HepG2 (cell line): ENCODE data around the gene SNX21. TPM values are rescaled to one million over a fixed set of nuclear protein-coding genes. Genes with fewer than 3 reads are reported as not detected.

ENCODE experiments used
- ATAC-seq: fragments of 200-7000 bp; cut with Tn5 transposase; 3 replicates; pipeline ENCODE4 v1.9.1; 2020; ENCODE audit warnings: mild to moderate bottlenecking, moderate library complexity
- BruUV-seq: library from RNA; stranded (reverse); fragments of 400-500 nt; replicated peaks from 2 replicates; lab custom pipeline; 2021; lab: Mats Ljungman, UMichigan
- CTCF ChIA-PET: fragments of 300-600 bp; formaldehyde crosslinking; extraction: SDS; loops from one replicate; lab custom pipeline; 2021; ENCODE audit warnings: low total read pairs, inconsistent platforms, low intra/inter-chr PET ratio; lab: Yijun Ruan, JAX
- POLR2A ChIA-PET: fragments of 350-600 bp; sonication (Branson Sonifier 250); formaldehyde crosslinking; loops from one replicate; lab custom pipeline; 2020; ENCODE audit warnings: antibody characterized with exemption, inconsistent platforms; lab: Yijun Ruan, JAX
- DNase-seq: peaks from one replicate; pipeline ENCODE4 v3.0.0-alpha.2; 2015; ENCODE audit warnings: low spot score
- FAIRE-seq: peaks from 3 replicates; lab custom pipeline; 2011; peaks lifted over from hg19 to GRCh38; lab: Jason Lieb, UNC
- H2AFZ ChIP-seq: one replicate; pipeline ENCODE4 v1.6.1; 2011; ENCODE audit warnings: low read length, inconsistent platforms
- H3K27ac ChIP-seq: fragments of 300-600 bp; 3 replicates; pipeline ENCODE4 v1.8.0; 2011; ENCODE audit warnings: mixed run types, mild to moderate bottlenecking, mixed read lengths, low read length, inconsistent platforms; ENCODE audit not compliant: insufficient read depth; ENCODE audit errors: extremely low read length
- H3K27me3 ChIP-seq, 2 experiments: fragments of 200-600 bp in 1 of 2; 2 replicates in 1 of 2; 3 replicates in 1 of 2; pipeline versions ENCODE4 v1.6.0 to v1.8.0; 2011; ENCODE audit warnings: low read length in 2 of 2, mild to moderate bottlenecking in 2 of 2, moderate library complexity in 2 of 2, inconsistent platforms in 1 of 2; ENCODE audit not compliant: insufficient read depth in 2 of 2, control insufficient read depth in 1 of 2
- H3K36me3 ChIP-seq, 2 experiments: fragments of 200-600 bp in 1 of 2; replicated peaks in 1 of 2; 2 replicates in 1 of 2; 3 replicates in 1 of 2; pipeline versions ENCODE4 v1.5.1 to v1.8.0; 2011; ENCODE audit warnings: low read length in 2 of 2, inconsistent platforms in 1 of 2; ENCODE audit not compliant: insufficient read depth in 2 of 2, control insufficient read depth in 1 of 2
- H3K4me1 ChIP-seq: 2 replicates; pipeline ENCODE4 v1.5.1; 2012; ENCODE audit warnings: low read length, inconsistent platforms; ENCODE audit not compliant: insufficient read depth
- H3K4me2 ChIP-seq: 2 replicates; pipeline ENCODE4 v1.6.0; 2011; ENCODE audit warnings: low read depth, low read length, inconsistent platforms
- H3K4me3 ChIP-seq, 3 experiments: fragments of 200-600 bp in 1 of 3; sonication (generic), shearing (Covaris generic) in 1 of 3; replicated peaks in 1 of 3; 2 replicates each; pipeline ENCODE4 v1.5.1; 2011 to 2016; ENCODE audit warnings: low read length in 3 of 3, inconsistent platforms in 2 of 3, low read depth in 2 of 3, mild to moderate bottlenecking in 2 of 3, control low read depth in 1 of 3, mixed read lengths in 1 of 3; ENCODE audit not compliant: insufficient read depth in 1 of 3
- H3K79me2 ChIP-seq: one replicate; pipeline ENCODE4 v1.6.1; 2011; ENCODE audit warnings: low read length, inconsistent platforms; ENCODE audit not compliant: insufficient read depth
- H3K9ac ChIP-seq: 2 replicates; pipeline ENCODE4 v1.6.0; 2011; ENCODE audit warnings: mild to moderate bottlenecking, low read depth, low read length, inconsistent platforms; ENCODE audit not compliant: insufficient read depth
- H3K9me3 ChIP-seq: 2 replicates; pipeline ENCODE4 v1.5.1; 2012; ENCODE audit warnings: mild to moderate bottlenecking, low read length
- H4K20me1 ChIP-seq: 2 replicates; pipeline ENCODE4 v1.6.0; 2011; ENCODE audit warnings: inconsistent platforms, mild to moderate bottlenecking, low read length, moderate library complexity; ENCODE audit not compliant: insufficient read depth
- ATF3 ChIP-seq: sonication (generic); formaldehyde crosslinking; IDR thresholded peaks from 2 replicates; pipeline ENCODE4 v1.4.0; 2020; ENCODE audit warnings: missing genetic modification reagents
- CBX5 ChIP-seq: sonication (generic); formaldehyde crosslinking; IDR thresholded peaks from 2 replicates; pipeline ENCODE4 v1.4.0; 2020; ENCODE audit warnings: missing genetic modification reagents, borderline replicate concordance
- E2F2 ChIP-seq: sonication (generic); formaldehyde crosslinking; IDR thresholded peaks from 2 replicates; pipeline ENCODE4 v1.4.0; 2020; ENCODE audit warnings: missing genetic modification reagents, borderline replicate concordance
- EEA1 ChIP-seq: sonication (generic); formaldehyde crosslinking; IDR thresholded peaks from 2 replicates; pipeline ENCODE4 v1.5.1; 2020; ENCODE audit warnings: mild to moderate bottlenecking, missing genetic modification reagents, borderline replicate concordance
- KAT2B ChIP-seq: fragments of 150-350 bp; IDR thresholded peaks from 2 replicates; pipeline ENCODE4 v1.6.1; 2014; ENCODE audit warnings: low read depth, low read length, borderline replicate concordance
- MLLT10 ChIP-seq: sonication (generic); formaldehyde crosslinking; IDR thresholded peaks from 2 replicates; pipeline ENCODE4 v1.4.0; 2020; ENCODE audit warnings: missing genetic modification reagents
- NBN ChIP-seq: fragments of 450-650 bp; conservative IDR thresholded peaks from 2 replicates; pipeline ENCODE4 v1.6.1; 2017
- POLR2A ChIP-seq, 2 experiments: IDR thresholded peaks; 2 replicates each; pipeline ENCODE4 v1.6.1; 2011; ENCODE audit warnings: low read depth in 2 of 2, low read length in 2 of 2, mild to moderate bottlenecking in 1 of 2, moderate library complexity in 1 of 2; ENCODE audit not compliant: insufficient read depth in 1 of 2
- SIX1 ChIP-seq: sonication (generic); formaldehyde crosslinking; IDR thresholded peaks from 2 replicates; pipeline ENCODE4 v1.4.0; 2020; ENCODE audit warnings: missing genetic modification reagents, borderline replicate concordance
- SIX4 ChIP-seq: sonication (generic); formaldehyde crosslinking; IDR thresholded peaks from 2 replicates; pipeline ENCODE4 v1.4.0; 2020; ENCODE audit warnings: missing genetic modification reagents
- SOX6 ChIP-seq, 2 experiments: fragments of 450-650 bp in 1 of 2; sonication (generic) in 1 of 2; formaldehyde crosslinking in 1 of 2; IDR thresholded peaks; 2 replicates each; pipeline versions ENCODE4 v1.4.0 to v1.6.1; 2017 to 2020; ENCODE audit warnings: antibody characterized with exemption in 1 of 2, mild to moderate bottlenecking in 1 of 2, missing genetic modification reagents in 1 of 2
- XRCC5 ChIP-seq: fragments of 200-400 bp; formaldehyde crosslinking; optimal IDR thresholded peaks from 2 replicates; pipeline ENCODE3; 2017; ENCODE audit warnings: mild to moderate bottlenecking, low read length
- ZBTB38 ChIP-seq: sonication (generic); formaldehyde crosslinking; IDR thresholded peaks from 2 replicates; pipeline ENCODE4 v1.5.1; 2020; ENCODE audit warnings: mild to moderate bottlenecking, missing genetic modification reagents
- ZNF510 ChIP-seq: sonication (generic); formaldehyde crosslinking; IDR thresholded peaks from 2 replicates; pipeline ENCODE4 v1.4.0; 2020; ENCODE audit warnings: low read depth, mild to moderate bottlenecking, missing genetic modification reagents
- ZNF512 ChIP-seq: sonication (generic); formaldehyde crosslinking; IDR thresholded peaks from 2 replicates; pipeline ENCODE4 v1.4.0; 2020; ENCODE audit warnings: mild to moderate bottlenecking, missing genetic modification reagents
- ZNF530 ChIP-seq: sonication (generic); formaldehyde crosslinking; IDR thresholded peaks from 2 replicates; pipeline ENCODE4 v1.5.0; 2020; ENCODE audit warnings: low read depth, mild to moderate bottlenecking, missing genetic modification reagents
- ZNF547 ChIP-seq: sonication (generic); formaldehyde crosslinking; IDR thresholded peaks from 2 replicates; pipeline ENCODE4 v1.5.1; 2020; ENCODE audit warnings: mild to moderate bottlenecking, missing genetic modification reagents
- ZNF639 ChIP-seq: conservative IDR thresholded peaks from 2 replicates; pipeline ENCODE4 v1.6.1; 2018; ENCODE audit warnings: missing genetic modification reagents
- ZSCAN25 ChIP-seq: sonication (generic); formaldehyde crosslinking; IDR thresholded peaks from 2 replicates; pipeline ENCODE4 v1.8.0; 2022; ENCODE audit warnings: mild to moderate bottlenecking, missing genetic modification reagents
- WGBS: methylation state at CpG from one replicate; pipeline ENCODE4 v1.1.6; 2017; ENCODE audit warnings: low lambda C conversion rate; 5-methylcytosine and 5-hydroxymethylcytosine counted together
- in situ Hi-C: cut with HindIII; loops from 2 replicates; pipeline ENCODE4 v1.10.0; 2017; ENCODE audit warnings: low pct_unique_long_range_greater_than_20kb; ENCODE audit not compliant: extremely low pct_ligation_motif_present
- intact Hi-C: fragments of 100-400 bp; cut with micrococcal nuclease; formaldehyde crosslinking; loops from one replicate; pipeline ENCODE4 v1.10.0; 2022; ENCODE audit not compliant: unreplicated experiment
- polyA plus RNA-seq, 8 experiments: library from polyadenylated mRNA; depleted of rRNA in 3 of 8; stranded (reverse) in 7 of 8; unstranded in 1 of 8; fragments of >200 nt; fragmentation: Illumina TruSeq in 4 of 8; extraction: Trizol in 4 of 8; gene quantifications; 2 replicates each; pipeline versions ENCODE4 v1.2.1 to v1.2.3, GENCODE V29; 2011 to 2016; ENCODE audit warnings: low read depth in 4 of 8, missing spikeins in 1 of 8, mixed read lengths in 1 of 8; ENCODE audit not compliant: insufficient read depth in 1 of 8
- total RNA-seq, 5 experiments: library from RNA; depleted of rRNA; stranded (reverse); fragments of >200 nt; fragmentation: Illumina TruSeq; extraction: Trizol; gene quantifications; 2 replicates each; pipeline ENCODE4 v1.2.3, GENCODE V29; 2016; ENCODE audit warnings: low read depth in 1 of 5
- TF ChIP-seq, protein P1 (sequence below): IDR thresholded peaks from 2 replicates; pipeline ENCODE4 v1.6.1; 2012; ENCODE audit warnings: inconsistent platforms

Gene SNX21
- total and polyA plus RNA-seq, 2 of the 13 experiments (the other 11 are each of a cell fraction or from before 2014, with no cell fraction given), result 7.7 to 12.8 TPM

DNA sequence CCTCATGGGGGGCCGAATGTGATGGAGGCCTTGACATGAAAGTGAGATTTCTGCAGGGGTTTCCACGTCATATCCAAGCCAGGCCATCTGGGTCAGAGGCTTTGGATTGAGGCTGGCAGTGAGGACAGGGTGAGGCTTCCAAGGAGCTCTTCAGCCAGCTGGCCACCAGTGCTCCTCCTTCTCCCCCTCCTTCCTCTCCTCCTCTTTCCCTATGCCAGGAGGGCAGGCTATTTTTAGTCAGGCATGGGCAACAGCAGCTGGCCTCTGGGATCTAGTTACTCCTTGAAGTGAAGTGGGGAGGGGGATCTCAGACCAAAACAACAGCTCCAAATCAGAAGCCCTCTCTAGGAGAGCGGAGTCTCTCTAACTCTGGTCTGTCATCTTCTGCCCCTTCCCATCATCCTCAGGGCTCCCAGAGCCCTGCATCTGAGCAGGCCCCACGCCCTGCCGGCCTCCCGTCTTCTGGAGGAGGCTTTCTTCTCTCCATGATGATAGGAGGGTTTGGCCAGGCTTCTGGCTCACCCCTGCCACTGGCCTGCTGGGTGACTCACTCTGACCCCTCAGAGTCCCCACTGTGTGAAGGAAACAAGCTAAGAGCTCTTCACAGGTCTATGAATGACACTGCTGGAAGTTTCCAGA lies 7.1 kb upstream of the SNX21 start:
- H2AFZ ChIP-seq, result peak overlapping the region; percentile 13
- H3K4me3 ChIP-seq, result peak overlapping the region in 1 of 3 experiments; percentile 45; a peak in 2 of 6 replicates
- H3K27me3 ChIP-seq, result no peaks in the 10 kb centered on the region
- DNase-seq, result no peak
- ChIA-PET CTCF (interaction anchor here (0.6 kb wide), 1 partner anchor 60 kb away, joined by 3 read pairs; no protein-coding TSS in a partner anchor), POLR2A (interaction anchor here (0.6 to 1.7 kb wide), 9 partner anchors 9 to 411 kb away, joined by 3 to 6 read pairs (median 4); partner anchors contain the start of genes ACOT8, DNTTIP1, PIGT and WFDC3)
- no peak overlapping the region for H3K27ac ChIP-seq
- FAIRE-seq, result no peak
- 13% methylated on average over 6 of the region's 6 CpGs for WGBS
- peak overlapping the region; percentile 17; the same call in 1 of the 2 replicates for H3K9ac ChIP-seq
- H3K79me2 ChIP-seq, result no peaks in the 10 kb centered on the region
- no peaks in the 10 kb centered on the region for H3K9me3 ChIP-seq
- peak overlapping the region; percentile 77 for H3K4me2 ChIP-seq
- intact Hi-C loops (no loop called here), in situ Hi-C loops (loop anchor here (5.0 kb wide), 1 partner anchor 121 kb away; no protein-coding TSS in a partner anchor)
- H3K36me3 ChIP-seq, result no peaks in the 10 kb centered on the region
- ATAC-seq, result peak; percentile 32
- H4K20me1 ChIP-seq, result no peaks in the 10 kb centered on the region
- no TSS peak for BruUV-seq
- H3K4me1 ChIP-seq, result peaks cover 75% of the 10 kb centered on the region
- TF ChIP-seq ZSCAN25 (CRISPR knock-in tag) (no peak), ZNF639 (0 out of 2 replicates have a peak, but pooled peaks have one; percentile 18), ZNF512 (no peak), SIX4 (CRISPR knock-in tag) (0 out of 2 replicates have a peak, but pooled peaks have one; percentile 14), ZBTB38 (CRISPR knock-in tag) (0 out of 2 replicates have a peak, but pooled peaks have one; percentile 45), POLR2A (IDR thresholded peaks at IDR 0.05; ENCODE audit: insufficient read depth in 1 of 2, low read depth in 2 of 2, low read length in 2 of 2) (no peak), ZNF547 (CRISPR knock-in tag) (0 out of 2 replicates have a peak, but pooled peaks have one; percentile 18), SIX1 (no peak), ATF3 (CRISPR knock-in tag) (peak; percentile 18; the same call in 1 of the 2 replicates), EEA1 (CRISPR knock-in tag) (peak; percentile 75; the same call in 1 of the 2 replicates), ZNF510 (CRISPR knock-in tag) (no peak), NBN (no peak), CBX5 (CRISPR knock-in tag) (0 out of 2 replicates have a peak, but pooled peaks have one; percentile 31), SOX6 (IDR thresholded peaks at IDR 0.05) (no peak), SOX6 (CRISPR knock-in tag; IDR thresholded peaks at IDR 0.05) (no peak), MLLT10 (CRISPR knock-in tag) (no peak), ZNF530 (no peak), KAT2B (no peak), XRCC5 (peak; percentile 75), E2F2 (CRISPR knock-in tag) (no peak)
- TF ChIP-seq, protein P1, sequence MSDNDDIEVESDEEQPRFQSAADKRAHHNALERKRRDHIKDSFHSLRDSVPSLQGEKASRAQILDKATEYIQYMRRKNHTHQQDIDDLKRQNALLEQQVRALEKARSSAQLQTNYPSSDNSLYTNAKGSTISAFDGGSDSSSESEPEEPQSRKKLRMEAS, result 0 out of 2 replicates have a peak, but pooled peaks have one; percentile 10
